K562 (cell line): ENCODE results near the gene ESPN. TPM values are rescaled to one million over a fixed set of nuclear protein-coding genes. Genes with fewer than 3 reads are reported as not detected.

Source experiments
- COPS2 ChIP-seq: fragments of 450-650 bp; conservative IDR thresholded peaks from 2 replicates; pipeline ENCODE4 v1.6.1; 2016; ENCODE audit warnings: mild to moderate bottlenecking, moderate library complexity
- FOXP1 ChIP-seq: sonication (generic); formaldehyde crosslinking; IDR thresholded peaks from 2 replicates; pipeline ENCODE4 v1.8.0; 2022; ENCODE audit warnings: mild to moderate bottlenecking, missing genetic modification reagents
- polyA plus RNA-seq, 8 experiments: library from polyadenylated mRNA; depleted of rRNA in 4 of 8; stranded (reverse) in 5 of 8; unstranded in 3 of 8; fragments of >200 nt; fragmentation: Nextera tagmentation in 2 of 8; fragmentation: Illumina TruSeq in 1 of 8; extraction: Ambion mirVana in 2 of 8; extraction: Trizol in 1 of 8; gene quantifications; 2 replicates each; pipeline versions ENCODE4 v1.2.1 to v1.2.3, GENCODE V29; 2011 to 2014; ENCODE audit warnings: inconsistent platforms in 1 of 8, missing spikeins in 1 of 8
- total RNA-seq, 7 experiments: library from RNA; depleted of rRNA in 6 of 7; stranded (reverse); fragments of >200 nt in 6 of 7; fragmentation: Illumina TruSeq in 2 of 7; extraction: Trizol in 2 of 7; gene quantifications; 2 replicates each; pipeline versions ENCODE4 v1.2.1 to v1.2.3, GENCODE V29; 2011 to 2021; ENCODE audit warnings: low replicate concordance in 1 of 7
- TF ChIP-seq, protein P1 (sequence below): fragments of 200-600 bp; sonication (generic); IDR thresholded peaks from one replicate; pipeline ENCODE4 v1.6.1; 2012; ENCODE audit warnings: mild to moderate bottlenecking, low read depth, low read length, inconsistent platforms
- TF ChIP-seq, protein P2 (sequence below): sonication (generic); formaldehyde crosslinking; IDR thresholded peaks from 2 replicates; pipeline ENCODE4 v1.9.0; 2022; ENCODE audit warnings: mild to moderate bottlenecking, missing genetic modification reagents

ESPN gene
- total and polyA plus RNA-seq, 9 of the 15 experiments (the other 6 are each of a cell fraction or from before 2014, with no cell fraction given): 0.07 to 1.2 (median 0.45) TPM; not detected in 3

DNA sequence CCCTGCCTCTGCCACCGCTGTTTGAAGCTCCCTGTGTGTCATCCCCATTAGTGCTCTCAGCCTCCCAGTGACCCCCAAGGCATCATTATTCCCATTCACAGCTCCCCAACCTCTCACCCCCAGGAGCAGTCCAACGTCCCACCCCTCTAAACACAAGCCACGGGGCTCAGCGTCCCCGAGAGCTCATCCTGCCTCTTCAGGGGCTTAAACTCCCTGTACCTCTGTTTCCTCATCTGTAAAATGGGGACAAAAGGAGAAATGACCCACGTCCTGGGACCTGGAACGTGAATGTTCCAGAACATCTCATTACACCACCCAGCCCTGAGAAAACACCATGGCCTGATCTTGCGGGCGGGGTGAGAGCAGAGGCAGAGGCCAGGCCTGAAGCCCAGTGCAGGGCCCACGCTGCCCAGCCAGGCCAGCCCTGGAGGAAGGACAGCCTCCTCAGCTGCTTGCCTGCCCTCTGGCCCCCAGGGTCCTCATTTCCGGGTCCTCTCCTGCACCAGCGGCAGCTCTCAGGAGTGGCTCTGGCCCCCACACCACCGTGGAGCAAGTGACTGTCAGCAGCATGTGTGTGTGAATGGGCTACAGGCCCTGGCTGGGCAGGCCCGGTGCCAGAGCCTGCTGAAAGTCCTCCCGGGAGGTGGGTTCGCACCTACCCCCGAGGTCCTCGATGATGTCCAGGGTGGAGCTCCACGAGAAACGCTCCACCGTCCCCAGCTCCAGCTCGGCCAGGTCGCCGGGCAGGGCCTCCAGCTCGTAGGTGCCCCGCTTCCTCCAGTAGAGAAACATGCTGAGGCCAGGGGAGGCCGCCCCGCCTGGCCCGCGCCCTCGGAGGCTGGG, 81.0 kb downstream of the ESPN start (continued):
- TF ChIP-seq, protein P1, sequence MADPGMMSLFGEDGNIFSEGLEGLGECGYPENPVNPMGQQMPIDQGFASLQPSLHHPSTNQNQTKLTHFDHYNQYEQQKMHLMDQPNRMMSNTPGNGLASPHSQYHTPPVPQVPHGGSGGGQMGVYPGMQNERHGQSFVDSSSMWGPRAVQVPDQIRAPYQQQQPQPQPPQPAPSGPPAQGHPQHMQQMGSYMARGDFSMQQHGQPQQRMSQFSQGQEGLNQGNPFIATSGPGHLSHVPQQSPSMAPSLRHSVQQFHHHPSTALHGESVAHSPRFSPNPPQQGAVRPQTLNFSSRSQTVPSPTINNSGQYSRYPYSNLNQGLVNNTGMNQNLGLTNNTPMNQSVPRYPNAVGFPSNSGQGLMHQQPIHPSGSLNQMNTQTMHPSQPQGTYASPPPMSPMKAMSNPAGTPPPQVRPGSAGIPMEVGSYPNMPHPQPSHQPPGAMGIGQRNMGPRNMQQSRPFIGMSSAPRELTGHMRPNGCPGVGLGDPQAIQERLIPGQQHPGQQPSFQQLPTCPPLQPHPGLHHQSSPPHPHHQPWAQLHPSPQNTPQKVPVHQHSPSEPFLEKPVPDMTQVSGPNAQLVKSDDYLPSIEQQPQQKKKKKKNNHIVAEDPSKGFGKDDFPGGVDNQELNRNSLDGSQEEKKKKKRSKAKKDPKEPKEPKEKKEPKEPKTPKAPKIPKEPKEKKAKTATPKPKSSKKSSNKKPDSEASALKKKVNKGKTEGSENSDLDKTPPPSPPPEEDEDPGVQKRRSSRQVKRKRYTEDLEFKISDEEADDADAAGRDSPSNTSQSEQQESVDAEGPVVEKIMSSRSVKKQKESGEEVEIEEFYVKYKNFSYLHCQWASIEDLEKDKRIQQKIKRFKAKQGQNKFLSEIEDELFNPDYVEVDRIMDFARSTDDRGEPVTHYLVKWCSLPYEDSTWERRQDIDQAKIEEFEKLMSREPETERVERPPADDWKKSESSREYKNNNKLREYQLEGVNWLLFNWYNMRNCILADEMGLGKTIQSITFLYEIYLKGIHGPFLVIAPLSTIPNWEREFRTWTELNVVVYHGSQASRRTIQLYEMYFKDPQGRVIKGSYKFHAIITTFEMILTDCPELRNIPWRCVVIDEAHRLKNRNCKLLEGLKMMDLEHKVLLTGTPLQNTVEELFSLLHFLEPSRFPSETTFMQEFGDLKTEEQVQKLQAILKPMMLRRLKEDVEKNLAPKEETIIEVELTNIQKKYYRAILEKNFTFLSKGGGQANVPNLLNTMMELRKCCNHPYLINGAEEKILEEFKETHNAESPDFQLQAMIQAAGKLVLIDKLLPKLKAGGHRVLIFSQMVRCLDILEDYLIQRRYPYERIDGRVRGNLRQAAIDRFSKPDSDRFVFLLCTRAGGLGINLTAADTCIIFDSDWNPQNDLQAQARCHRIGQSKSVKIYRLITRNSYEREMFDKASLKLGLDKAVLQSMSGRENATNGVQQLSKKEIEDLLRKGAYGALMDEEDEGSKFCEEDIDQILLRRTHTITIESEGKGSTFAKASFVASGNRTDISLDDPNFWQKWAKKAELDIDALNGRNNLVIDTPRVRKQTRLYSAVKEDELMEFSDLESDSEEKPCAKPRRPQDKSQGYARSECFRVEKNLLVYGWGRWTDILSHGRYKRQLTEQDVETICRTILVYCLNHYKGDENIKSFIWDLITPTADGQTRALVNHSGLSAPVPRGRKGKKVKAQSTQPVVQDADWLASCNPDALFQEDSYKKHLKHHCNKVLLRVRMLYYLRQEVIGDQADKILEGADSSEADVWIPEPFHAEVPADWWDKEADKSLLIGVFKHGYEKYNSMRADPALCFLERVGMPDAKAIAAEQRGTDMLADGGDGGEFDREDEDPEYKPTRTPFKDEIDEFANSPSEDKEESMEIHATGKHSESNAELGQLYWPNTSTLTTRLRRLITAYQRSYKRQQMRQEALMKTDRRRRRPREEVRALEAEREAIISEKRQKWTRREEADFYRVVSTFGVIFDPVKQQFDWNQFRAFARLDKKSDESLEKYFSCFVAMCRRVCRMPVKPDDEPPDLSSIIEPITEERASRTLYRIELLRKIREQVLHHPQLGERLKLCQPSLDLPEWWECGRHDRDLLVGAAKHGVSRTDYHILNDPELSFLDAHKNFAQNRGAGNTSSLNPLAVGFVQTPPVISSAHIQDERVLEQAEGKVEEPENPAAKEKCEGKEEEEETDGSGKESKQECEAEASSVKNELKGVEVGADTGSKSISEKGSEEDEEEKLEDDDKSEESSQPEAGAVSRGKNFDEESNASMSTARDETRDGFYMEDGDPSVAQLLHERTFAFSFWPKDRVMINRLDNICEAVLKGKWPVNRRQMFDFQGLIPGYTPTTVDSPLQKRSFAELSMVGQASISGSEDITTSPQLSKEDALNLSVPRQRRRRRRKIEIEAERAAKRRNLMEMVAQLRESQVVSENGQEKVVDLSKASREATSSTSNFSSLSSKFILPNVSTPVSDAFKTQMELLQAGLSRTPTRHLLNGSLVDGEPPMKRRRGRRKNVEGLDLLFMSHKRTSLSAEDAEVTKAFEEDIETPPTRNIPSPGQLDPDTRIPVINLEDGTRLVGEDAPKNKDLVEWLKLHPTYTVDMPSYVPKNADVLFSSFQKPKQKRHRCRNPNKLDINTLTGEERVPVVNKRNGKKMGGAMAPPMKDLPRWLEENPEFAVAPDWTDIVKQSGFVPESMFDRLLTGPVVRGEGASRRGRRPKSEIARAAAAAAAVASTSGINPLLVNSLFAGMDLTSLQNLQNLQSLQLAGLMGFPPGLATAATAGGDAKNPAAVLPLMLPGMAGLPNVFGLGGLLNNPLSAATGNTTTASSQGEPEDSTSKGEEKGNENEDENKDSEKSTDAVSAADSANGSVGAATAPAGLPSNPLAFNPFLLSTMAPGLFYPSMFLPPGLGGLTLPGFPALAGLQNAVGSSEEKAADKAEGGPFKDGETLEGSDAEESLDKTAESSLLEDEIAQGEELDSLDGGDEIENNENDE: no peak
- TF ChIP-seq FOXP1 (CRISPR knock-in tag) (0 out of 2 replicates have a peak, but pooled peaks have one; percentile 28), COPS2 (no peak)
- TF ChIP-seq, protein P2, sequence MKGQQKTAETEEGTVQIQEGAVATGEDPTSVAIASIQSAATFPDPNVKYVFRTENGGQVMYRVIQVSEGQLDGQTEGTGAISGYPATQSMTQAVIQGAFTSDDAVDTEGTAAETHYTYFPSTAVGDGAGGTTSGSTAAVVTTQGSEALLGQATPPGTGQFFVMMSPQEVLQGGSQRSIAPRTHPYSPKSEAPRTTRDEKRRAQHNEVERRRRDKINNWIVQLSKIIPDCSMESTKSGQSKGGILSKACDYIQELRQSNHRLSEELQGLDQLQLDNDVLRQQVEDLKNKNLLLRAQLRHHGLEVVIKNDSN (CRISPR knock-in tag): no peak
